ENCODE measurements around the gene NCOA3.

- TF ChIP-seq POLR2AphosphoS5 (IDR thresholded peaks at IDR 0.05; ENCODE audit: low read depth, low read length) = no peak
- TF ChIP-seq GATA2 (CRISPR knock-in tag; IDR thresholded peaks at IDR 0.05) = no peak
- no peak for TF ChIP-seq MEF2A (IDR thresholded peaks at IDR 0.05; ENCODE audit: borderline replicate concordance, low read depth)
- no peak for TF ChIP-seq CTCF (IDR thresholded peaks at IDR 0.05)
- no peak for TF ChIP-seq EZH2phosphoT487 (IDR thresholded peaks at IDR 0.05; ENCODE audit: borderline replicate concordance, low read depth)
- no peak for TF ChIP-seq CHD2 (IDR thresholded peaks at IDR 0.05; ENCODE audit: low read length, partially characterized antibody)
- TF ChIP-seq RFX5 (IDR thresholded peaks at IDR 0.05; ENCODE audit: low read length) = no peak
- no peak for TF ChIP-seq TAF1 (IDR thresholded peaks at IDR 0.05; ENCODE audit: borderline replicate concordance, low read depth, low read length)
- no peak for TF ChIP-seq SMC3 (IDR thresholded peaks at IDR 0.05; ENCODE audit: low read depth, low read length)
- TF ChIP-seq GABPA (IDR thresholded peaks at IDR 0.05; ENCODE audit: low read depth) = no peak
- TF ChIP-seq MAX (IDR thresholded peaks at IDR 0.05; ENCODE audit: low read depth) = no peak
- TF ChIP-seq EP300 (IDR thresholded peaks at IDR 0.05; ENCODE audit: borderline replicate concordance in 1 of 2, low read depth in 1 of 2, low read length in 1 of 2) = no peak
- TF ChIP-seq USF1 (IDR thresholded peaks at IDR 0.05; ENCODE audit: borderline replicate concordance, low read depth) = no peak
- no peak for TF ChIP-seq MXI1 (IDR thresholded peaks at IDR 0.05; ENCODE audit: low read depth, low read length)
These were observed 94.4 kb downstream of the NCOA3 start for GRCh38 chr20:47596003-47596571.

Data from SK-N-SH (cell line).